Body of pancreas (tissue), 4 donors: Measurements from ENCODE around the gene SLC9A5. TPM values are rescaled to one million over a fixed set of nuclear protein-coding genes. Genes with fewer than 3 reads are reported as not detected.

Experiments used
- ATAC-seq: fragments of 150-250 bp; one replicate; pipeline ENCODE4 v1.9.1; 2016
- DNase-seq, 4 donors: peaks; one replicate each; pipeline ENCODE4 v3.0.0-alpha.2; 2019
- H3K27ac ChIP-seq, 4 donors: fragments of 200-600 bp; sonication (generic); 1 replicate in 3 of 4; 2 replicates in 1 of 4; pipeline versions ENCODE4 v1.5.1 to v1.6.1; 2016 to 2019; ENCODE audit warnings: mild to moderate bottlenecking in 1 of 4, mixed read lengths in 1 of 4, moderate library complexity in 1 of 4
- H3K27me3 ChIP-seq, 2 donors: fragments of 200-600 bp; sonication (generic); one replicate each; pipeline ENCODE4 v1.6.0; 2016; ENCODE audit warnings: mild to moderate bottlenecking in 1 of 2
- H3K36me3 ChIP-seq, 2 donors: fragments of 200-600 bp; sonication (generic); replicated peaks in 1 of 2; 2 replicates each; pipeline ENCODE4 v1.5.1; 2016; ENCODE audit warnings: low read depth in 2 of 2; ENCODE audit not compliant: insufficient read depth in 1 of 2
- H3K4me1 ChIP-seq: fragments of 200-600 bp; sonication (generic); one replicate; pipeline ENCODE4 v1.6.0; 2016
- H3K4me3 ChIP-seq, 2 donors: fragments of 200-600 bp; sonication (generic); 1 replicate in 1 of 2; 2 replicates in 1 of 2; pipeline ENCODE4 v1.5.1; 2016 to 2019
- H3K9me3 ChIP-seq, 3 donors: fragments of 200-600 bp; sonication (generic); 1 replicate in 2 of 3; 2 replicates in 1 of 3; pipeline ENCODE4 v1.5.1; 2016
- POLR2A ChIP-seq, 3 donors: fragments of 450-650 bp; IDR thresholded peaks; one replicate each; pipeline ENCODE4 v1.6.1; 2016; ENCODE audit warnings: antibody characterized with exemption in 3 of 3, mild to moderate bottlenecking in 2 of 3
- WGBS, 2 donors: methylation state at CpG; one replicate each; pipeline ENCODE4 v1.1.5; 2017; 5-methylcytosine and 5-hydroxymethylcytosine counted together
- intact Hi-C: fragments of 100-400 bp; cut with DNase I; formaldehyde crosslinking; loops from one replicate; pipeline ENCODE4 v1.15.1; 2023
- total RNA-seq, 2 donors: library from RNA; depleted of rRNA; stranded (reverse); fragments of >200 nt; gene quantifications; one replicate each; pipeline ENCODE4 v1.1.0, GENCODE V29; 2016
- TF ChIP-seq, protein P1 (sequence below), 7 experiments: fragments of 450-650 bp in 4 of 7; fragments of 200-600 bp in 3 of 7; sonication (generic) in 3 of 7; IDR thresholded peaks; one replicate each; pipeline ENCODE4 v1.5.1; 2016 to 2019; ENCODE audit warnings: antibody characterized with exemption in 7 of 7

Gene SLC9A5
- total RNA-seq, 2 donors from 2014 or later, result 0.26 to 0.33 TPM

- ATAC-seq, result no peak
- intact Hi-C loops, result no loop called here
- TF ChIP-seq POLR2A (IDR thresholded peaks at IDR 0.05), result no peak
- TF ChIP-seq, protein P1, sequence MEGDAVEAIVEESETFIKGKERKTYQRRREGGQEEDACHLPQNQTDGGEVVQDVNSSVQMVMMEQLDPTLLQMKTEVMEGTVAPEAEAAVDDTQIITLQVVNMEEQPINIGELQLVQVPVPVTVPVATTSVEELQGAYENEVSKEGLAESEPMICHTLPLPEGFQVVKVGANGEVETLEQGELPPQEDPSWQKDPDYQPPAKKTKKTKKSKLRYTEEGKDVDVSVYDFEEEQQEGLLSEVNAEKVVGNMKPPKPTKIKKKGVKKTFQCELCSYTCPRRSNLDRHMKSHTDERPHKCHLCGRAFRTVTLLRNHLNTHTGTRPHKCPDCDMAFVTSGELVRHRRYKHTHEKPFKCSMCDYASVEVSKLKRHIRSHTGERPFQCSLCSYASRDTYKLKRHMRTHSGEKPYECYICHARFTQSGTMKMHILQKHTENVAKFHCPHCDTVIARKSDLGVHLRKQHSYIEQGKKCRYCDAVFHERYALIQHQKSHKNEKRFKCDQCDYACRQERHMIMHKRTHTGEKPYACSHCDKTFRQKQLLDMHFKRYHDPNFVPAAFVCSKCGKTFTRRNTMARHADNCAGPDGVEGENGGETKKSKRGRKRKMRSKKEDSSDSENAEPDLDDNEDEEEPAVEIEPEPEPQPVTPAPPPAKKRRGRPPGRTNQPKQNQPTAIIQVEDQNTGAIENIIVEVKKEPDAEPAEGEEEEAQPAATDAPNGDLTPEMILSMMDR (IDR thresholded peaks at IDR 0.05), result no peak
- no peak overlapping the region for H3K27ac ChIP-seq
- WGBS, 2 donors, result 91 to 100% methylated on average over 2 to 3 of the region's 3 CpGs
- H3K4me3 ChIP-seq, result no peak overlapping the region
- no peaks in the 10 kb centered on the region for H3K27me3 ChIP-seq
- H3K4me1 ChIP-seq, result peaks cover 20% of the 10 kb centered on the region
- peaks cover 0 to 13% of the 10 kb centered on the region in 2 donors for H3K36me3 ChIP-seq
- H3K9me3 ChIP-seq, result no peaks in the 10 kb centered on the region
- DNase-seq, result no peak
Observed at GRCh38 chr16:67238278-67238575, 10.6 kb upstream of the SLC9A5 start.

DNA sequence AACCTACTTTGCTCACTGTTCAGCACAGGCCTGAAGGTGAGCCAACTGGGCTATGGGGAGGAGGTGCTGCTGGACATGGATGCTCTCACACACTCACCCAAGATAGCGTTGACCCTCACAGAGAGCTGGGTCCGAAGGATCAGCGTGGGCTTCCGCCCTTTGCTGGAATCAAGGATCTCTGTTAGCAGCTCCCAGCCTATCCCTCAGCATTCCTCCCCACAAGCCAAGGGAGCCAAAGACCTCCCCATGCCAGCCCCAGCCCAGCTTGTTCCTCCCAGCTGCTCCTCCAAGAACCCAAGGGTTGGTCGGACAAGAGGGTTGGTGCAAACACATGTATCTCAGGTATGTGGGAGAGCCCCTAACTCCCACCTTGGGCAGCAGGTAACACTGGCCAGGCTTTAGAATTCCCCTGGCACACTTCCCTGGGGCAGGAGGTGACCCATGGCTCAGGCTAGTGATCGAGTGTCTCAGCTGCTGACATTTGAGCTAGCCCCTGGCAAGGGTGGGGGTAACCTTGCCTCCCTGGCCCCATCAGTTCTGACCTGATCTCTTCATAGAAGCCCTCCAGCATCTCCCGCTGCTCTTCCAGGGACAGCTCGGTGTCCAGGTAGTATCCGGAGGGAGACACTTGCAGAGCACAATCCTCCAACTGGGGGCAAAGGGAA, 9.8 kb upstream of the SLC9A5 start:
- Histone ChIP-seq H3K4me3 (no peak overlapping the region), H3K27ac (no peak overlapping the region), H3K9me3 (no peaks in the 10 kb centered on the region), H3K27me3 (no peaks in the 10 kb centered on the region), H3K4me1 (peaks cover 26% of the 10 kb centered on the region), H3K36me3 (peaks cover 0 to 13% of the 10 kb centered on the region in 2 donors)
- DNase-seq, result no peak
- ATAC-seq, result no peak
- TF ChIP-seq POLR2A (IDR thresholded peaks at IDR 0.05), result no peak
- TF ChIP-seq, protein P1 (IDR thresholded peaks at IDR 0.05), result no peak
- 85 to 89% methylated on average over 6 to 7 of the region's 9 CpGs for WGBS, 2 donors
- intact Hi-C loops, result no loop called here

GRCh38 chr16:67240506-67240905, 8.3 kb upstream of the SLC9A5 start:
- WGBS, 2 donors, result 90 to 95% methylated on average over 4 of the region's 4 CpGs
- Histone ChIP-seq H3K36me3 (peaks cover 0 to 12% of the 10 kb centered on the region in 2 donors), H3K27me3 (no peaks in the 10 kb centered on the region), H3K4me1 (peaks cover 40% of the 10 kb centered on the region), H3K4me3 (no peak overlapping the region), H3K27ac (peak overlapping the region; percentile 55 to 77 (median 66)), H3K9me3 (no peaks in the 10 kb centered on the region)
- no peak for DNase-seq
- ATAC-seq, result no peak
- intact Hi-C loops, result no loop called here
- TF ChIP-seq, protein P1 (IDR thresholded peaks at IDR 0.05), result no peak
- TF ChIP-seq POLR2A (IDR thresholded peaks at IDR 0.05), result no peak

- Histone ChIP-seq H3K27ac (peak overlapping the region; percentile 55 to 77 (median 66)), H3K4me1 (peaks cover 47% of the 10 kb centered on the region), H3K27me3 (no peaks in the 10 kb centered on the region), H3K9me3 (no peaks in the 10 kb centered on the region), H3K4me3 (no peak overlapping the region), H3K36me3 (peaks cover 0 to 7% of the 10 kb centered on the region in 2 donors)
- ATAC-seq (peak; percentile 60), DNase-seq (peak; percentile 60 to 82 (median 70))
- TF ChIP-seq, protein P1 (IDR thresholded peaks at IDR 0.05), result no peak
- no peak for TF ChIP-seq POLR2A (IDR thresholded peaks at IDR 0.05)
- intact Hi-C loops, result no loop called here
- 60 to 61% methylated on average over 7 to 10 of the region's 10 CpGs for WGBS, 2 donors
Observed at GRCh38 chr16:67241008-67241900, 7.5 kb upstream of the SLC9A5 start.
